Prostate gland (tissue), 2 donors: Measurements from ENCODE around the gene SPNS1.
A peak's percentile ranks its signal among the peaks of the same experiment; 100 is the strongest.

Experiments
- POLR2A ChIP-seq: fragments of 450-650 bp; IDR thresholded peaks from one replicate; pipeline ENCODE4 v1.6.1; 2016; ENCODE audit warnings: antibody characterized with exemption, mild to moderate bottlenecking
- TF ChIP-seq, protein P1 (sequence below), 4 experiments: fragments of 200-600 bp in 2 of 4; fragments of 450-650 bp in 2 of 4; sonication (generic) in 2 of 4; IDR thresholded peaks; 1 replicate in 3 of 4; 2 replicates in 1 of 4; pipeline ENCODE4 v1.5.1; 2016 to 2019; ENCODE audit warnings: antibody characterized with exemption in 4 of 4, mild to moderate bottlenecking in 2 of 4, moderate library complexity in 2 of 4

DNA sequence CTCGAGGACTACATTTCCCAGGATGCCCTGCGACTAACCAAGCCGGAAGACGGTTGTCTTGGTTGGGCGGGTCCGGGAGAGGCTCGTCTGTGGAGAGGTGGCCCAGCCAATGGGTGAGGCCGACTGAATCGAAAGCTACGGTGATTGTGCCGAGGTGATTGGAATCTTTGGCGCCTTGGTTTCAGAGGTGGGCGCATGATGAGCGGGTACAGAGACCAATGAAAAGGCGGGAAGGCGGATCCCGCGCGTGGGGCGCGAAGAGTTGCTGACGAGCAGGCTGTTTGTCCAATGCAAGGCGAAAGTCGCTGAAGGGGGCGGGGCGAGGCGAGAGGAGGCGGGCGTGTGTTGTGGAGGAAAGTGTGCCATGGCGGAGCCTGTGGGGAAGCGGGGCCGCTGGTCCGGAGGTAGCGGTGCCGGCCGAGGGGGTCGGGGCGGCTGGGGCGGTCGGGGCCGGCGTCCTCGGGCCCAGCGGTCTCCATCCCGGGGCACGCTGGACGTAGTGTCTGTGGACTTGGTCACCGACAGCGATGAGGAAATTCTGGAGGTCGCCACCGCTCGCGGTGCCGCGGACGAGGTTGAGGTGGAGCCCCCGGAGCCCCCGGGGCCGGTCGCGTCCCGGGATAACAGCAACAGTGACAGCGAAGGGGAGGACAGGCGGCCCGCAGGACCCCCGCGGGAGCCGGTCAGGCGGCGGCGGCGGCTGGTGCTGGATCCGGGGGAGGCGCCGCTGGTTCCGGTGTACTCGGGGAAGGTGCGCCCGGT lies 23.7 kb upstream of the SPNS1 start, which contains the start of gene NFATC2IP:
- TF ChIP-seq, protein P1, sequence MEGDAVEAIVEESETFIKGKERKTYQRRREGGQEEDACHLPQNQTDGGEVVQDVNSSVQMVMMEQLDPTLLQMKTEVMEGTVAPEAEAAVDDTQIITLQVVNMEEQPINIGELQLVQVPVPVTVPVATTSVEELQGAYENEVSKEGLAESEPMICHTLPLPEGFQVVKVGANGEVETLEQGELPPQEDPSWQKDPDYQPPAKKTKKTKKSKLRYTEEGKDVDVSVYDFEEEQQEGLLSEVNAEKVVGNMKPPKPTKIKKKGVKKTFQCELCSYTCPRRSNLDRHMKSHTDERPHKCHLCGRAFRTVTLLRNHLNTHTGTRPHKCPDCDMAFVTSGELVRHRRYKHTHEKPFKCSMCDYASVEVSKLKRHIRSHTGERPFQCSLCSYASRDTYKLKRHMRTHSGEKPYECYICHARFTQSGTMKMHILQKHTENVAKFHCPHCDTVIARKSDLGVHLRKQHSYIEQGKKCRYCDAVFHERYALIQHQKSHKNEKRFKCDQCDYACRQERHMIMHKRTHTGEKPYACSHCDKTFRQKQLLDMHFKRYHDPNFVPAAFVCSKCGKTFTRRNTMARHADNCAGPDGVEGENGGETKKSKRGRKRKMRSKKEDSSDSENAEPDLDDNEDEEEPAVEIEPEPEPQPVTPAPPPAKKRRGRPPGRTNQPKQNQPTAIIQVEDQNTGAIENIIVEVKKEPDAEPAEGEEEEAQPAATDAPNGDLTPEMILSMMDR (IDR thresholded peaks at IDR 0.05), result peak in 1 of 4 experiments; percentile 2
- TF ChIP-seq POLR2A, result peak; percentile 73
